Central memory CD4-positive, alpha-beta T cell (primary cell): ENCODE measurements around the gene OR2A1.
"Not testable (repeated sequence)": the region's sequence is repeated elsewhere in the genome, so short reads cannot be mapped to it uniquely, and the experiment has no call there.

Experiments
- DNase-seq: peaks from one replicate; pipeline ENCODE4 v3.0.0; 2022
- total RNA-seq, 3 experiments: gene quantifications; one replicate each; lab custom pipeline; 2026; lab: John Stamatoyannopoulos, UW

OR2A1 gene
- total RNA-seq, result 0 to 0.39 (median 0) reads per million in 3 experiments

- not testable (repeated sequence) for DNase-seq
Observed at GRCh38 chr7:144311872-144312469, at the start of gene OR2A1. Gene OR2A1 (plus strand): TSS chr7:144312419. CDS start chr7:144318125, 5,706 bp downstream.

DNA sequence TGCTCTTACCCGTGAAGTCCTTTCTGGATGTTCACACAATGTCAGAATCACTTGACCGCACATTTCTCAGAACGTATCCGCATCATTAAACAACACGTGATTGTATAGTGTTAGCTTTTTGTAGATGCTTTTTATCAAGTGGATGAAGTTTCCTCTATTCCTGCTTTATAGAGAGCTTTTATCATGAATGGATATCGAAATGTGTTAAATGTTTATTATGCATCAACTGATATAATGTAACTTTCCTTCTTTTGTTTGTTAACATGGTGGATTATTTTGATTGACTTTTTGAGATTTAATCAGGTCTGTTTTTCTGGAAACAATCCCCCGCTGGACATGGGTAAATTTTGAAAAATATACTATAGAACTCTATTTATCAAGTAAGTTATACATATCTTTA, 47.5 kb upstream of the OR2A1 start, which contains the start of gene OR2A7:
TSS of gene OR2A7 (minus strand) at position 101 of the 400 bp plus-strand sequence. CDS start 5,164 bp downstream, outside the sequence.
- not testable (repeated sequence) for DNase-seq

DNA sequence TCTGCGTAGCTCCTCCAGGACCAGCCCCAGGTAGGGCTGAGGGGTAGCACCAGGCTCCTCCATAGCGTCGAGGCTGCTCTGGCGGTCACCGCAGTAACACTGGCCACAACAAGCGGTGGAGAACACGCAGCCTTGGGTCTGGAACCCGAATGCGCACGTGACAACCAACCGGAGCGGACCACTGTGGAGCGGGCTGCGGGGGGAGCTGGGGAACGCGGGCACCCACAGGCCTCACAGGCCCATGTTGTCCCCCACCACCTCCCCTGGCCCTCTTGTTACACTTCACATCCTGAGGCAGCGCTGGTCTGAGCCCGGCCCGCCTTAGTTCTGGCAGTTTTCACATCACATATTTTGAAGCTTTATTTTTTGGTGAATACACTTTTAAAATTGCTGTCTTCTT, 43.0 kb upstream of the OR2A1 start, which contains the start of gene CTAGE8:
TSS of gene CTAGE8 (minus strand) at position 101 of the 400 bp plus-strand sequence. CDS start at position 63, 38 bp downstream.
- DNase-seq, result not testable (repeated sequence)

DNA sequence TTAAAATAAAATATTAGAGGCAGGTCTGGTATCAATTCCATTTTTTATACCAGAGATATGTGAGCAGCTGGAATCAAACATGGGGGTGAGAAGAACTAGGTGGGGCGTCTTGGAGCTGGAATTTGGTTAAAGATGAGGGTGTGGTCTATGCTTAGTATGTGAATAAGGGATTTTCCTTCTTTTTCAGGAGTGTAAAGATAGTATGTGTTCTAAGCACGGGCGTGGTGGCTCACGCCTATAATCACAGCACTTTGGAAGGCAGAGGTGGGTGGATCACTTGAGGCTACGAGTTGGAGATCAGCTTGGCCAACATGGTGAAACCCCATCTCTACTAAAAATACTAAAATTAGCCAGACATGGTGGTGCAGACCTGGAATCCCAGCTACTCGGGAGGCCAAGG, 36.9 kb upstream of the OR2A1 start:
- not testable (repeated sequence) for DNase-seq

DNA sequence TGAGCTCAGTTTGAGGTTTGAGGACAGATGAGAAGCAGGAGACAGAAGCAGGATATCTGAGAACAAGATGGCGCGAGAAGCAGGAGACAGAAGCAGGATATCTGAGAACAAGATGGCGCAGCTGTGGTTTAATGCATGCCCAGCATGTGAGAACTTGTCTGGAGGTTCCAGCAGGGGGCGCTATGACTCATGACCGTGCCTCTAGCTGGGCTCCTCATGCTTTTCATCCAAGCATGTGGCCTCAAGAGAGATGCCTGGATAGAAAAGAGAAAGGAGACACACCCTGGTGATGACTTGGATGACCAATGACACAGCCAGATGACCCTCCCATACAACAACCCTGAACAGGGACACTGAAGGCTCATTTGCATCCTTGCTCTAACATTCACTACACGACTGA, 32.2 kb upstream of the OR2A1 start:
- DNase-seq, result not testable (repeated sequence)

DNA sequence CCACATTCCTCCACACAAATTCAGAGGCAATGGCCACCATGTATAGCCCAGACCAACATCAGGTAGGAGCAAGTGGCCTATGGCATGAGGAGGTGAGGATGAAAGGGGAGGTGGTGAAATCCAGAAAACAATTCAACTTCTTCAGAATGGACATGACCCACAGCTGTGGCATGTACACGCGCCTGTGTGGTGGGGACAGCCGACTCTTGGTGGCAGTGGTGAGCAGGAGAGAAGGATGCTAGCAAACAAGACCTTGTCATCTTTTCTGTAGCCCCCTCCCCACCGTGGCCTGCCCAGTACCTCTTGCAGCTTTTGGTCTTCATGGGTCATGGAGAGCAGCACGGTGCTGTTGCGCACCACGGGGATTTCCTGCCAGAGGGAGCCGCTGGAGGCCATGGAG, 30.2 kb upstream of the OR2A1 start:
- DNase-seq, result not testable (repeated sequence)

- not testable (repeated sequence) for DNase-seq
Observed at GRCh38 chr7:144282490-144282889, 29.7 kb upstream of the OR2A1 start.

- not testable (repeated sequence) for DNase-seq
Observed at GRCh38 chr7:144283716-144284115, 28.5 kb upstream of the OR2A1 start.

DNA sequence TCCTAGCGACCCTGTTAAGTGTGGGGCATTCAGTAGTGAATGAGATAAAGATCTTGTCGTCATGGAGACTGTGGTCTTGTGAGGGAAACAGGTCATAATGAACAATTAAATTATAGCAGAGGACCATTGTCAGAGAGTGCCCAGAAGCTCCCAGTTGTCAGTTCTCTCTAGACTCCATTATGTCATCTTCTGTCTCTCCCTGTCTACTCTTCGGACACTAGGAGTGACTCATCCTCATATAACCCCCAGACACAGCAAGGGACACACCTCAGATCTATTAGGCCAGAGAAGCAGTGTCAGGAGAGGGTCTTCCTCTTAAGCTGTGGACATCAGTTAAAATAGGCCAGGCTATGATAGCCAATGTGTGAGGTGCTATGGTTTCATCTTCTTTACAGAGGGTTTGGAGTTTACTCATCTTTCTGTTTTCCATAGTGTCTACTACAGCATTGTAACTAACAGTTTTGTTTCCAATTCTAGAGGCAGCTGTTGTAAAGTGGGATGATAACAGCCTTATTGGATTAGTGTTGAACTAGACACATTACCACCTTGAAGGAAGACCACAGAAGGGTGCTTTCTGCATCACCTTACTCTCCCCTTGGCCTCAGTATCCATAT, 24.9 kb upstream of the OR2A1 start:
- not testable (repeated sequence) for DNase-seq

- DNase-seq, result not testable (repeated sequence)
Observed at GRCh38 chr7:144291607-144292006, 20.6 kb upstream of the OR2A1 start.

GRCh38 chr7:144292384-144293161, 19.6 kb upstream of the OR2A1 start:
- not testable (repeated sequence) for DNase-seq

DNA sequence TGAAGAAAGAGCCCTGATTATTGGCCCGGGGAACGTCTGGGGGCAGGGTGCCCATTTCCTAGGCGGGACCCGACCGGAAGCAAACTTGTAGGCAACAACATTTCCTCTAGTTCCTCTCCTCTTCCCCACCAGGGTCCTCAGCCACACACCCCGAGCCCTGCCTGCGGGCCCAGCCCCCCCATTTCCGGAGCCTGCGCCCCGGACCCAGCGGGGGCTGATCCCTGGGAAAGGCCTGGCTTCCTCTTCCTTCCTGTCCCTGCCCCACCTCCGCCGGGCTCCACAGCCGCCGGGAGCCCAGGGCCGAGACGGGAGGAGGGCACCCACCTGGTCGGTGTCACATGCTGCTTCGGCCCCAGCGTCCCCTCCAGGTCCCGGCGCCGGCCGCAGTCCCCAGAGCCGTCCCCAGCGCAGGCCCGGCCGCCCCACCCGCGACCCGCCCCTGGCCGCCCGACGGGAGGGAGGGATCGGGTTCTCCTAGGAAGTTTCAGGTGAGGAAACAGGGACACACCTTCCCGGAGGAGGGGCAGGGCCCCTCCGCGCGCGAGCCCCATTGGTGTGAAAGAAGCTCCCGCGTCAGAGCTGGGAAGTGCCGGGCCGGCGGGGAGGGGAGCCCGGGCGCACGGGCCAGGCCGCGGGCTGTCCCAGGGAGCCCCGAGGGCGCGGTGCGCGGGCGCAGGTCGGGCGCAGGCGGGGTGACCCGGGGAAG, 18.3 kb upstream of the OR2A1 start:
- DNase-seq, result not testable (repeated sequence)

DNA sequence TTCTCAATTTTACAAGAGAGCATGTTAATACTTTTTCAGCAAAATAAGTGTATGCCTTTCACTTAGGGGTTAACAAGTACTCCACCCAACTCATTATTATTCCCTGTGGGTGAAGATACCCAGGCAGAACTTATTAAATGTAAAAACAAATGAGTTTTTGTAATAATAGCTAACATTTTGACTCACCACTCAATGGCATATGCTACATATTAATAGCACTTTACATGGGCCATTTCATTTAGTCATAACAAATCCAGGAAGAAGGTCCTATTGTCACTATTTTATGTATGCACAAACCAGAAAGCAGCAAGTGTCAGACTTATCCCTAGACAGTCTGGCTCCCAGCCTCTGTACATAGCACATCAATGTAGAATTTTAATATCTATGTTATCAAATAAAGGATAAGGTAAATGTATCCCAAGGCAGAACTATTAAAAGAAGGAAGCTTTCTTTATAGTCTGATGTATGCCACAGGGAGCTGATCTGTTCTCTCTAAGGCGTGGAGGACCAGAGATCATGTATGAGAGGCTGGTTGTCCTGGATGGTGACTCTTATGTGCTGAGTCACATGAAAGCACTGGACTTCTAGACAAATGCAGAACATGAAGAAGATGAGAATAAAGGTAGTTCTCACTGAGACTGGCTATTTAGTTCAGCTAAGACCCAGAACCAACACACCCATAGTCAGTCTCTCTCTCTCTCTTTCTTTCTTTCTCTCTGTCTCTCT, 9.5 kb upstream of the OR2A1 start:
- DNase-seq, result not testable (repeated sequence)

GRCh38 chr7:144303607-144304006, 8.6 kb upstream of the OR2A1 start:
- DNase-seq, result not testable (repeated sequence)

GRCh38 chr7:144305156-144305555, 7.1 kb upstream of the OR2A1 start:
- not testable (repeated sequence) for DNase-seq

GRCh38 chr7:144309702-144310101, 2.5 kb upstream of the OR2A1 start:
- DNase-seq, result not testable (repeated sequence)

- not testable (repeated sequence) for DNase-seq
Observed at GRCh38 chr7:144311218-144311617, 1.0 kb upstream of the OR2A1 start.

GRCh38 chr7:144317537-144317936, 5.3 kb downstream of the OR2A1 start:
- not testable (repeated sequence) for DNase-seq

GRCh38 chr7:144319547-144319946, 7.3 kb downstream of the OR2A1 start:
- not testable (repeated sequence) for DNase-seq

GRCh38 chr7:144321677-144322206, 9.5 kb downstream of the OR2A1 start:
- DNase-seq, result not testable (repeated sequence)

DNA sequence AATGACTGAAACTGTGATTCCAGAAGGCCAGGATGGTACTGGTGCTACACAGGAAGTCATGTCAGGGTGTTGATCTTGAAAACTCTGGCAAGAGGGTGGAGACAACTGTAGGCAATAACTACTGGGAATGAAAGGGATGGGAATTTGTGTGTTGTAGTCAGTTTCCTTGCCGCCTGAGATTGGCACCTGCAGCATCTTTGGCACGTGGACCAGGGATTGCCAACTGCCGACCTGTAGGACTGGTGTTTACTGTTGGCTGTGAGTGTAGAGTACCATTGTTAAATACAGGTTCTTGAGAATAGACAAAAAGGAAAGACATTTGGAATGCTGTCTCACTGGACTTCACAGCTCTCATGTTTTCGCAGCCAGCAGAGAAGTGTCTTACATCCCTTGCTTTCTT, 11.1 kb downstream of the OR2A1 start:
- not testable (repeated sequence) for DNase-seq
